ENCODE results near the gene HEPN1. TPM values are rescaled to one million over a fixed set of nuclear protein-coding genes. Genes with fewer than 3 reads are reported as not detected.

The HEPN1 gene
- total and polyA plus RNA-seq, 9 of the 15 experiments (the other 6 are each of a cell fraction or from before 2014, with no cell fraction given): not detected

DNA sequence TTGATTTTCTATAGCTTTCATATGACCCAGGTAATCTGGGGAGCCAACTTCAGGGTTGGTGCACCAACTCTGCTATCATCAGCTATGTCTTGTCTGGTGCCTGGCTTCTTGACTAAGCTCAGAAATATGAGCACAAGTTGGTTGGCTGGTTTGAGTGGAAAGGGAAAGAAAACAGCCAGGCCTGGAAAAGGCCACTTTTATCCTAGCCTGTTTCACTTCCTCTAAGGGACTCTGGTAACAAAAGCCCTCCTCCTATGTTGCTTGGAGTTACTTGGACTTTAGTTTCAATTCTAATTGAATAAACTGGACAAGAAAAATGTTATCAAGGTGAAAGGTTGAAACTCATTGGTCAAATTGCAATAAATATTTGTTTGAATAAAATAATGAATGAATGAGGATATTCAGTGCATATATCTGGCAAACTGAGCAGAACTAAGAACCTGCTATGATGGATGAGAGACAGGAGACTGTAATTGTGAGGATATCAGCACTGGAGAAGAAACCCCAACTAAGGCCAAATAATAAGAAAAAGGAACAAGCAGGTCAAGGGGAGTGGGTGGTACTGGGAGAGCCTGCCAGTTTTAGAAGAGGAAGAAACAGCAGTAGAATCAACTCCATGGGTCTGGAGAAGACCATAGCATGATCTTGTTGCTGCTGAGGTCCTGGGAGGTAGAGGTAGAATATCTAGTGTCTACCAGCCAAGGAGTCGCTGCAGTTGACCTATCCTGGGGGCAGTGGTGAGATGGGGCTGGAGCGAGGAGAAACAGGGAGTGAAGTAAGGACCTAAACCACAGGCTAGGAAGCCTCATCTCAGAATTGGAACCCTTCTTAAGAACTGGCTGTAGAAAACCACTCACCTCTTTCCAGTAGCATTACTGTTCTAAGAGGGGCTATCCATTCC is 29.6 kb upstream of the HEPN1 start:
- FAIRE-seq (no peak), ATAC-seq (no peak), DNase-seq (ENCODE audit: extremely low read depth in 1 of 4, low spot score in 3 of 4) (no peak)
- no peak for TF ChIP-seq ZNF445 (CRISPR knock-in tag; IDR thresholded peaks at IDR 0.05; ENCODE audit: low read depth)
- no peak for TF ChIP-seq POLR3G (IDR thresholded peaks at IDR 0.05; ENCODE audit: extremely low read depth, insufficient read length, insufficient replicate concordance)
- no peak for TF ChIP-seq KLF10 (CRISPR knock-in tag; IDR thresholded peaks at IDR 0.05)
- Histone ChIP-seq H3K9me3 (replicated peaks; ENCODE audit: control insufficient read depth, insufficient read depth, low read depth, low read length) (no peaks in the 10 kb centered on the region), H3K79me2 (ENCODE audit: control insufficient read depth, insufficient read depth, low read length) (no peaks in the 10 kb centered on the region), H3K9me1 (ENCODE audit: control insufficient read depth, insufficient read depth, low read length) (peaks cover under 1% of the 10 kb centered on the region), H3K27ac (ENCODE audit: extremely low read depth, low read depth, low read length) (no peak overlapping the region), H3K4me3 (no peak overlapping the region), H3K27me3 (ENCODE audit: control insufficient read depth in 2 of 2, insufficient read depth in 2 of 2, low read length in 2 of 2) (peaks cover 14 to 70% of the 10 kb centered on the region in 2 experiments), H3K36me3 (ENCODE audit: control insufficient read depth, insufficient read depth, low read length) (no peaks in the 10 kb centered on the region), H4K20me1 (replicated peaks; ENCODE audit: control insufficient read depth, insufficient read depth, low read length) (no peaks in the 10 kb centered on the region), H2AFZ (ENCODE audit: low read depth, low read length) (no peak overlapping the region), H3K4me2 (ENCODE audit: insufficient read depth, low read length) (no peak overlapping the region), H3K9ac (ENCODE audit: insufficient read depth in 1 of 2, low read depth in 2 of 2, low read length in 2 of 2) (no peak overlapping the region), H3K4me1 (replicated peaks in 1 of 2; ENCODE audit: control insufficient read depth in 2 of 2, insufficient read depth in 2 of 2, low read length in 2 of 2) (peaks cover 6% of the 10 kb centered on the region in 2 experiments; a peak in 2 of 5 replicates)
- intact Hi-C loops (cut with micrococcal nuclease) (no loop called here), in situ Hi-C loops (cut with MboI) (no loop called here)
- ChIA-PET CTCF (ENCODE audit: low intra/inter-chr PET ratio) (no interaction called here), POLR2A (interaction anchor here (1.1 kb wide), 1 partner anchor 10 kb away, joined by 3 read pairs; no protein-coding TSS in a partner anchor)
- WGBS (ENCODE audit: insufficient coverage, low coverage, missing lambda C conversion rate): 0% methylated on average over 2 of the region's 2 CpGs
- BruUV-seq (replicated peaks): no TSS peak

DNA sequence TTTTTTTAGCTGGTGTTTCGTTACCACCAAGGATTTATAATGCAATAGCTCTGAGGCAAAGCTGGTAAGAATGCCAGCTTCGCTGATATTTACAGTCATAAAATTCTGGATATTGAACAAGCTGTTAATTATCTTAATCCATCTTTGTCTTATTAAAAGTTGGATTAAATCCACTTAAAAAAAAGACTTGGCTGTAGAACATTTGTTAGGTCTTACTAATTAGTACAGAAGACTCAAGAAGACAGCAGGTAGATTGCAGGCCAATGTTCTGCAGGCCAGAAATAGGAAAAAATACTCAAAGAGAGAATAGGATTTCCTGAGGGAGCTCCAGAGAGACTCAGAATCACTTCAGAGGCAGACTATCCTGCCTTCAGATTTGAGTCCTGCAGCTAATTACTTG is 28.9 kb upstream of the HEPN1 start:
- intact Hi-C loops (cut with micrococcal nuclease): no loop called here
- WGBS (ENCODE audit: insufficient coverage, low coverage, missing lambda C conversion rate): 0% methylated on average over 2 of the region's 2 CpGs
- Histone ChIP-seq H3K79me2 (ENCODE audit: control insufficient read depth, insufficient read depth, low read length) (no peaks in the 10 kb centered on the region), H3K4me1 (replicated peaks in 1 of 2; ENCODE audit: control insufficient read depth in 2 of 2, insufficient read depth in 2 of 2, low read length in 2 of 2) (peaks cover 0 to 1% of the 10 kb centered on the region in 2 experiments; a peak in 1 of 5 replicates), H3K27ac (ENCODE audit: extremely low read depth, low read depth, low read length) (no peak overlapping the region), H3K9me1 (ENCODE audit: control insufficient read depth, insufficient read depth, low read length) (peaks cover 2% of the 10 kb centered on the region), H4K20me1 (replicated peaks; ENCODE audit: control insufficient read depth, insufficient read depth, low read length) (no peaks in the 10 kb centered on the region), H2AFZ (ENCODE audit: low read depth, low read length) (no peak overlapping the region), H3K4me3 (no peak overlapping the region), H3K36me3 (ENCODE audit: control insufficient read depth, insufficient read depth, low read length) (no peaks in the 10 kb centered on the region), H3K9me3 (replicated peaks; ENCODE audit: control insufficient read depth, insufficient read depth, low read depth, low read length) (no peaks in the 10 kb centered on the region), H3K4me2 (ENCODE audit: insufficient read depth, low read length) (no peak overlapping the region), H3K27me3 (ENCODE audit: control insufficient read depth in 2 of 2, insufficient read depth in 2 of 2, low read length in 2 of 2) (peaks cover 17 to 70% of the 10 kb centered on the region in 2 experiments), H3K9ac (ENCODE audit: insufficient read depth in 1 of 2, low read depth in 2 of 2, low read length in 2 of 2) (no peak overlapping the region)
- DNase-seq (ENCODE audit: extremely low read depth in 1 of 4, low spot score in 3 of 4) (no peak), ATAC-seq (no peak), FAIRE-seq (no peak)
- no TSS peak for BruUV-seq (replicated peaks)
- ChIA-PET CTCF (ENCODE audit: low intra/inter-chr PET ratio) (no interaction called here), POLR2A (interaction anchor here (1.1 kb wide), 1 partner anchor 9 kb away, joined by 3 read pairs; no protein-coding TSS in a partner anchor)
- in situ Hi-C loops (cut with MboI): no loop called here
- TF ChIP-seq MECOM (CRISPR knock-in tag; IDR thresholded peaks at IDR 0.05) (no peak), ZNF445 (CRISPR knock-in tag; IDR thresholded peaks at IDR 0.05; ENCODE audit: low read depth) (no peak), SRSF9 (IDR thresholded peaks at IDR 0.05; ENCODE audit: borderline replicate concordance, low read depth, low read length) (no peak), MYBL2 (IDR thresholded peaks at IDR 0.05; ENCODE audit: low read depth) (no peak), MYBL2 (CRISPR knock-in tag; IDR thresholded peaks at IDR 0.05; ENCODE audit: borderline replicate concordance) (no peak), RB1 (IDR thresholded peaks at IDR 0.05; ENCODE audit: low read depth) (no peak), PHF21A (IDR thresholded peaks at IDR 0.05; ENCODE audit: borderline replicate concordance, low read depth) (no peak), ZNF695 (CRISPR knock-in tag; IDR thresholded peaks at IDR 0.05) (no peak)
- TF ChIP-seq, protein P1, sequence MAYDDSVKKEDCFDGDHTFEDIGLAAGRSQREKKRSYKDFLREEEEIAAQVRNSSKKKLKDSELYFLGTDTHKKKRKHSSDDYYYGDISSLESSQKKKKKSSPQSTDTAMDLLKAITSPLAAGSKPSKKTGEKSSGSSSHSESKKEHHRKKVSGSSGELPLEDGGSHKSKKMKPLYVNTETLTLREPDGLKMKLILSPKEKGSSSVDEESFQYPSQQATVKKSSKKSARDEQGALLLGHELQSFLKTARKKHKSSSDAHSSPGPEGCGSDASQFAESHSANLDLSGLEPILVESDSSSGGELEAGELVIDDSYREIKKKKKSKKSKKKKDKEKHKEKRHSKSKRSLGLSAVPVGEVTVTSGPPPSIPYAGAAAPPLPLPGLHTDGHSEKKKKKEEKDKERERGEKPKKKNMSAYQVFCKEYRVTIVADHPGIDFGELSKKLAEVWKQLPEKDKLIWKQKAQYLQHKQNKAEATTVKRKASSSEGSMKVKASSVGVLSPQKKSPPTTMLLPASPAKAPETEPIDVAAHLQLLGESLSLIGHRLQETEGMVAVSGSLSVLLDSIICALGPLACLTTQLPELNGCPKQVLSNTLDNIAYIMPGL (CRISPR knock-in tag; IDR thresholded peaks at IDR 0.05): no peak
- TF ChIP-seq, protein P2, sequence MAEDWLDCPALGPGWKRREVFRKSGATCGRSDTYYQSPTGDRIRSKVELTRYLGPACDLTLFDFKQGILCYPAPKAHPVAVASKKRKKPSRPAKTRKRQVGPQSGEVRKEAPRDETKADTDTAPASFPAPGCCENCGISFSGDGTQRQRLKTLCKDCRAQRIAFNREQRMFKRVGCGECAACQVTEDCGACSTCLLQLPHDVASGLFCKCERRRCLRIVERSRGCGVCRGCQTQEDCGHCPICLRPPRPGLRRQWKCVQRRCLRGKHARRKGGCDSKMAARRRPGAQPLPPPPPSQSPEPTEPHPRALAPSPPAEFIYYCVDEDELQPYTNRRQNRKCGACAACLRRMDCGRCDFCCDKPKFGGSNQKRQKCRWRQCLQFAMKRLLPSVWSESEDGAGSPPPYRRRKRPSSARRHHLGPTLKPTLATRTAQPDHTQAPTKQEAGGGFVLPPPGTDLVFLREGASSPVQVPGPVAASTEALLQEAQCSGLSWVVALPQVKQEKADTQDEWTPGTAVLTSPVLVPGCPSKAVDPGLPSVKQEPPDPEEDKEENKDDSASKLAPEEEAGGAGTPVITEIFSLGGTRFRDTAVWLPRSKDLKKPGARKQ (CRISPR knock-in tag; IDR thresholded peaks at IDR 0.05): no peak

Data from K562 (cell line).